RWPE1 (cell line): ENCODE results near the gene NCAPG2.

Source experiments
- CTCF ChIA-PET: fragments of 350-600 bp; sonication (Branson Sonifier 250); formaldehyde crosslinking; extraction: SDS; loops from one replicate; lab custom pipeline; 2021; lab: Yijun Ruan, JAX
- POLR2A ChIA-PET: fragments of 400-600 bp; formaldehyde crosslinking; extraction: SDS; loops from one replicate; lab custom pipeline; 2020; ENCODE audit warnings: antibody characterized with exemption; ENCODE audit not compliant: low non-redundant PET; lab: Yijun Ruan, JAX
- DNase-seq: peaks from one replicate; pipeline ENCODE4 v3.0.0; 2012; ENCODE audit warnings: low spot score
- H3K27ac ChIP-seq: fragments of 450-650 bp; 2 replicates; pipeline ENCODE4 v1.5.1; 2017
- CTCF ChIP-seq: fragments of 450-650 bp; conservative IDR thresholded peaks from 2 replicates; pipeline ENCODE4 v1.5.1; 2017; ENCODE audit warnings: low read depth, mild to moderate bottlenecking

Gene NCAPG2

GRCh38 chr7:158609313-158609974 lies 95.2 kb downstream of the NCAPG2 start:
- TF ChIP-seq CTCF: no peak
- ChIA-PET CTCF (no interaction called here), POLR2A (no interaction called here)
- H3K27ac ChIP-seq: no peak overlapping the region
- no peak for DNase-seq

GRCh38 chr7:158607563-158607962 lies 97.0 kb downstream of the NCAPG2 start:
- POLR2A ChIA-PET: no interaction called here
- CTCF ChIA-PET: no interaction called here
- no peak overlapping the region for H3K27ac ChIP-seq
- TF ChIP-seq CTCF: no peak
- no peak for DNase-seq

GRCh38 chr7:158606671-158607424 lies 97.8 kb downstream of the NCAPG2 start:
- DNase-seq: no peak
- CTCF ChIA-PET: no interaction called here
- no peak for TF ChIP-seq CTCF
- H3K27ac ChIP-seq: no peak overlapping the region
- POLR2A ChIA-PET: no interaction called here

GRCh38 chr7:158606129-158606528 lies 98.5 kb downstream of the NCAPG2 start:
- ChIA-PET CTCF (no interaction called here), POLR2A (no interaction called here)
- DNase-seq: no peak
- TF ChIP-seq CTCF: no peak
- H3K27ac ChIP-seq: no peak overlapping the region

DNA sequence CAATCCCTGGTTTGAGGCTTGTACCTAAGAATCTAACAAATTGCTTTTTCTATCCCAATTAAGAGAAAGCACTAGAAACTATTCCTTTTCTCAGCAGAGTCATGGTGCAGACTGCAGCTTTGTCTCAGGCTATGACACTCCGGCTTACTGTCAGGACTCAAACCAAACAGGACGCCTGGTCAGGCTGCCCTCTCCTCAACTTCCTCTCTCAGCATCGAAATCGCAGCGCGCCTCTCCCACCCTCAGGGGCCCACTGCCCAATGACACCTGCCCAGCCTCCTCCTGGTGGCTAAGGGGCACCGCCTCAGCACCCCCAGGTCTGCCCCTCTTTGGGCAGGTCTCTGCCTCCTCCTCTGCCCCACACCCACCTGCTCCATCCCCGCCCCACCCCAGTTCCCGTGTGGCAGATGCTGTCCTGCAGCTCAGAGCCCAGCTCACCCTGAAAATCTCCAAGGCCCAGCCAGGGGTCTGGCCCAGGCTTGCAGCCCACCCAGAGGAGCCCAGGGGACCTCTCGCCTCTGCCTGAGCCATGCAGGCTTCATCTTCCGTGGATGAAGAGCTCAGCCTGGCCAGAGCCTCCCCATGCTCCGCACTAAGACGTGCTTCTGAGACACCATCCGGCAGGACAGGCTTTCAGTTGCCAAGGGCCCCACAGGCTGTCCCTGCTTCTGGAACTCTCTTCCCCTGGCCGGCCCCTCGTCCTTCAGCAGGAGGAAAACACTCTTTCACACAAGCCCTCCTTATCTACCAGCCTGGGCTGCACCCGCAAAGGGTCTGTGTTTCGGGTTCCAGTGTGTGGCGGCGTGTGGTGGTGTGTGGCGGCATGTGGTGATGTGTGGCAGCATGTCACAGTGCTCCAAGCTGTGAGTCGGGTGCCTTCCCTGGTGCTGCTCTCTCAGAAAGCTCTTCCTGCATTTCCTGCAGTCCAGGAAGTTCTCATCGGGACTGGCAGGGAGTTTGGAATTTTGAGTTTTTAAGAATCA lies 100.5 kb downstream of the NCAPG2 start:
- no peak overlapping the region for H3K27ac ChIP-seq
- POLR2A ChIA-PET: no interaction called here
- TF ChIP-seq CTCF: no peak
- DNase-seq: no peak
- CTCF ChIA-PET: no interaction called here
